Measurements from ENCODE around the gene NACA. TPM values are rescaled to one million over a fixed set of nuclear protein-coding genes. Genes with fewer than 3 reads are reported as not detected.

NACA gene
- total RNA-seq, 1 donor from 2014 or later: 1,207 TPM

DNA sequence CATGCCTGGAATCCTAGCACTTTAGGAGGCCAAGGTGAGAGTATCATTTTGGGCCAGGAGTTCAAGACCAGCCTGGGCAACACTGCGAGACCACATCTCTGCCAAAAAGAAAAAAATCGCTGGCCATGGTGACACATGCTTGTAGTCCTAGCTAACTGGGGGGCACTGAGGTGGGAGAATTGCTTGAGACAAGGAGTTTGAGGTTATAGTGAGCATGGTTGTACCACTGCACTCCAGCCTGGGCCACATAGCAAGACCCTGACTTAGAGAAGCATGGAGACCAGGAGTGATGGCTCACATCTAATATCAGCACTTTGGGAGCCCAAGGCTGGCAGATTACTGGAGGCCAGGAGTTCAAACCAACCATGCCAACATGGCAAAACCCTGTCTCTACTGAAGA lies 46.2 kb downstream of the NACA start:
- no peaks in the 10 kb centered on the region for H3K27me3 ChIP-seq (ENCODE audit: control insufficient read depth, insufficient read depth, low read length)
- H3K4me3 ChIP-seq (ENCODE audit: low read depth, low read length): no peak overlapping the region
- DNase-seq (ENCODE audit: low read depth): no peak
- H3K36me3 ChIP-seq (ENCODE audit: control insufficient read depth, insufficient read depth, low read length): no peaks in the 10 kb centered on the region
- TF ChIP-seq, protein P1, sequence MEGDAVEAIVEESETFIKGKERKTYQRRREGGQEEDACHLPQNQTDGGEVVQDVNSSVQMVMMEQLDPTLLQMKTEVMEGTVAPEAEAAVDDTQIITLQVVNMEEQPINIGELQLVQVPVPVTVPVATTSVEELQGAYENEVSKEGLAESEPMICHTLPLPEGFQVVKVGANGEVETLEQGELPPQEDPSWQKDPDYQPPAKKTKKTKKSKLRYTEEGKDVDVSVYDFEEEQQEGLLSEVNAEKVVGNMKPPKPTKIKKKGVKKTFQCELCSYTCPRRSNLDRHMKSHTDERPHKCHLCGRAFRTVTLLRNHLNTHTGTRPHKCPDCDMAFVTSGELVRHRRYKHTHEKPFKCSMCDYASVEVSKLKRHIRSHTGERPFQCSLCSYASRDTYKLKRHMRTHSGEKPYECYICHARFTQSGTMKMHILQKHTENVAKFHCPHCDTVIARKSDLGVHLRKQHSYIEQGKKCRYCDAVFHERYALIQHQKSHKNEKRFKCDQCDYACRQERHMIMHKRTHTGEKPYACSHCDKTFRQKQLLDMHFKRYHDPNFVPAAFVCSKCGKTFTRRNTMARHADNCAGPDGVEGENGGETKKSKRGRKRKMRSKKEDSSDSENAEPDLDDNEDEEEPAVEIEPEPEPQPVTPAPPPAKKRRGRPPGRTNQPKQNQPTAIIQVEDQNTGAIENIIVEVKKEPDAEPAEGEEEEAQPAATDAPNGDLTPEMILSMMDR (IDR thresholded peaks at IDR 0.05; ENCODE audit: insufficient read depth, low read length, poor library complexity, severe bottlenecking): no peak

DNA sequence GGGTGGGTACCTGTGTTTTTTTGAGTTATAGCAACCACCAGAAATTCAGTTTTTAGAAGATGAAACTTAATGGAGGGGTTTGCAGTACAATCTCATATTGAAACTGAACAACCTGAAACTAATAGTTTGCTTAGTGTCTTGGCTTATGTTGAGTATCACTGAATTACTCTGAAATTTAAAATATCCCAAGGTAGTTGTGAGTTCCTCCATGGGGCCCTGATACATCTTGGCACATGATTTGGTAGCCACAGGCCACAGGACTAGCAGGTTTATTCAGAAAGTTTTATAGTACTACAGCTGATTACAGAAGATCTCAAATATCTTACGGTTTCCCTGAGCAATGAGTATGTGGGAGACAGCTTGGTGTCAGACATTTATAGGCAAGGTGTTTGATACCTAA lies 47.4 kb downstream of the NACA start:
- DNase-seq (ENCODE audit: low read depth): no peak
- no peaks in the 10 kb centered on the region for H3K27me3 ChIP-seq (ENCODE audit: control insufficient read depth, insufficient read depth, low read length)
- H3K4me3 ChIP-seq (ENCODE audit: low read depth, low read length): no peak overlapping the region
- TF ChIP-seq, protein P1 (IDR thresholded peaks at IDR 0.05; ENCODE audit: insufficient read depth, low read length, poor library complexity, severe bottlenecking): no peak
- H3K36me3 ChIP-seq (ENCODE audit: control insufficient read depth, insufficient read depth, low read length): no peaks in the 10 kb centered on the region

DNA sequence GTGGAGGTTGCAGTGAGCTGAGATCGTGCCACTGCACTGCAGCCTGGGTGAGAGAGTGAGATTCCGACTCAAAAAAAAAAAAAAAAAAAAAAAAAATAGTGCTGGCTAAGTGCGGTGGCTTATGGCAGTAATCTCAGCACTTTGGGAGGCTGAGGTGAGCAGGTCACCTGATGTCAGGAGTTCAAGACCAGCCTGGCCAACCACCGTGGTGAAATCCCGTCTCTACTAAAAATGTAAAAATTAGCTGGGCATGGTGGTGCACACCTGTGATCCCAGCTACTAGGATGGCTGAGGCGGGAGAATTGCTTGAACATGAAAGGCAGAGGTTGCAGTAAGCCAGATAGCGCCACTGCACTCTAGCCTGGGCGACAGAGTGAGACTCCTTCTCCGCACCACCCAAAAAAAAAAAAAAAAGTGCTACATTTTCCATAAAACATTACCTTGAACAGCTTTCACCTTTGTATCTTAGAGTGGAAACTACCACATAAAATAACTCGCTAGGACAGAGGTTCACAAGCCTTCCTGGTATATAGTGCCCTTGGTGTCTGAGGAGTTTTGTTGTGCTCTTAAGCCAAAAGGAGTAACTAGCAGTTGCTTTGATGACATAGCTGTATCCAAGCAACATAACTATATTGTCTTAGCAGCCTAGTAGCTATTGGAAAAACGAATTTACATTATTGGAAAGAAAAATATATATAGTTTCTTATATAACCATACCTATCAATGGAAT lies 48.1 kb downstream of the NACA start:
- Histone ChIP-seq H3K36me3 (ENCODE audit: control insufficient read depth, insufficient read depth, low read length) (no peaks in the 10 kb centered on the region), H3K27me3 (ENCODE audit: control insufficient read depth, insufficient read depth, low read length) (no peaks in the 10 kb centered on the region), H3K4me3 (ENCODE audit: low read depth, low read length) (no peak overlapping the region)
- TF ChIP-seq, protein P1 (IDR thresholded peaks at IDR 0.05; ENCODE audit: insufficient read depth, low read length, poor library complexity, severe bottlenecking): no peak
- no peak for DNase-seq (ENCODE audit: low read depth)

DNA sequence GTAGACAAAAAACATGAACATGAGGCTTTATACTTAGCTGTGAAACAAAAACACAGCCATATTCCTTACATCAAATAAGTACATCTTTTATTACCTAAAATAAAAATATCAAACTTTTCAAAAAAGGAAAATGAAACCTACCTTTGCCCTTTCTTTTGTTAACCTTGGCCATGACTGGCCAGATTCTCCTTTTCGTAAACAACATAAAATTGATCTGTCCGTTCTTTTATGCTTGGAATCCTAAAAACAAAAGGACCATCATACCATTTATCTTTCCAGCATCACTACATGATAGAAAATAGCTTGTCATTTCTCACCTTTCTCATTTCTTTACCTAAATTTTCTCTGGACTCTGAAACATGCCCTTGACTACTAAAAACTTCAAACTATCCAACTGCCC lies 53.5 kb downstream of the NACA start:
- H3K36me3 ChIP-seq (ENCODE audit: control insufficient read depth, insufficient read depth, low read length): peaks cover 1% of the 10 kb centered on the region
- no peaks in the 10 kb centered on the region for H3K27me3 ChIP-seq (ENCODE audit: control insufficient read depth, insufficient read depth, low read length)
- DNase-seq (ENCODE audit: low read depth): no peak
- TF ChIP-seq, protein P1 (IDR thresholded peaks at IDR 0.05; ENCODE audit: insufficient read depth, low read length, poor library complexity, severe bottlenecking): no peak
- no peak overlapping the region for H3K4me3 ChIP-seq (ENCODE audit: low read depth, low read length)

DNA sequence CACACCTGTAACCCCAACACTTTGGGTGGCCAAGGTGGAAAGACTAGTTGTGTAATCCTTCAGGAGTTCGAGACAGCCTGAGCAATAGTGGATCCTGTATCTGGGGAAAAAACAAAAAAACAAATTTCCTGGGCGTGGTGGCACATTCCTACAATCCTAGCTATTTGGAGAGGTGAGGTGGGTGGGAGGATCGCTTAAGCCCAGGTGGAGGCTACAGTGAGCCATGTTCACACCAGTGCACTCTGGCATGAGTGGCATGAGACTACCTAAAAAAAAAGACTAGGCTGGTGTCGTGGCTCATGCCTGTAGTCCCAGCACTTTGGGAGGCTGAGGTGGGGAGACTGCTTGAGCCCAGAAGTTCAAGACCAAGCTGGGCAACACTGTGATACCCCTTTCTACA lies 54.3 kb downstream of the NACA start:
- TF ChIP-seq, protein P1 (IDR thresholded peaks at IDR 0.05; ENCODE audit: insufficient read depth, low read length, poor library complexity, severe bottlenecking): no peak
- no peak overlapping the region for H3K4me3 ChIP-seq (ENCODE audit: low read depth, low read length)
- H3K27me3 ChIP-seq (ENCODE audit: control insufficient read depth, insufficient read depth, low read length): no peaks in the 10 kb centered on the region
- peaks cover 1% of the 10 kb centered on the region for H3K36me3 ChIP-seq (ENCODE audit: control insufficient read depth, insufficient read depth, low read length)
- DNase-seq (ENCODE audit: low read depth): no peak

DNA sequence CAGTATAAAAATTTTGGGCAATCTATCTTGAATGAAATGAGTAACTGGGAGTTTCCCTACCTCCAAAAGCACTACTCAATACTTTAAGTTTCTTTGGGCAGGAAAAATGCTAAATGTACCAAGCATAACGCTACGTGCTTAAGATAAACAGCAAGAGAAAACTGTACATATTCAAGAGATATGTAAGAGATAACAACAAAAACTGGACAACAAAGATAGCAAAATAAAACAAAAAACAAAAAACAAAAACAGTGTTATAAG lies 57.0 kb downstream of the NACA start:
- no peak overlapping the region for H3K4me3 ChIP-seq (ENCODE audit: low read depth, low read length)
- no peak for DNase-seq (ENCODE audit: low read depth)
- peaks cover 1% of the 10 kb centered on the region for H3K36me3 ChIP-seq (ENCODE audit: control insufficient read depth, insufficient read depth, low read length)
- TF ChIP-seq, protein P1 (IDR thresholded peaks at IDR 0.05; ENCODE audit: insufficient read depth, low read length, poor library complexity, severe bottlenecking): no peak
- H3K27me3 ChIP-seq (ENCODE audit: control insufficient read depth, insufficient read depth, low read length): no peaks in the 10 kb centered on the region
